Measurements from ENCODE around the gene IL25. TPM values are rescaled to one million over a fixed set of nuclear protein-coding genes. Genes with fewer than 3 reads are reported as not detected.

The IL25 gene
- total and polyA plus RNA-seq, 2 of the 4 experiments (the other 2 are of a cell fraction): not detected

DNA sequence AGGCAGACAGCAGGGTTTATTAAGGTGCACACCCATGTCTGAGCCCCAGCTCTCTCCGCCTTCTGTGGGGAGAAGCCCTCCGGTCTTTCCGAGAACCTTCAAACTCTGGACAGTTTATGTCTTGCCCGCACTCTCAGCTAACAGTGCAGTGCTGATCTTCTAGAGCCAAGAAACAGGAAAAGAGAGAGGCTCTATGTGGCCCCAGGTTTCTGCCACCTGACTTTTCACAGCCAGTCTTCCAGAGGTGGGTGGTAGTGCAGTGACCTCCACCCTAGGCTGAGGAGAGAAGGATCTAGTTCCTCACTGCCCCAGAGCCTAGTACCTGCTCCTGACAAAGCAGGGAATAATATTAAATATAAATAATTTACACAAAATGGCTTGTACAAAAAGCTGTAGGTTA, 15.9 kb upstream of the IL25 start:
- dilution Hi-C loops (cut with HindIII; ENCODE audit: low sequenced_read_pairs, unreplicated experiment) (no loop called here), intact Hi-C loops (cut with micrococcal nuclease) (no loop called here), in situ Hi-C loops (cut with MboI; ENCODE audit: low sequenced_read_pairs) (no loop called here)
- no peak overlapping the region for H3K4me3 ChIP-seq (ENCODE audit: insufficient read depth, low read depth, low read length)
- ATAC-seq (ENCODE audit: low read depth) (no peak), DNase-seq (no peak)
- H4K20me1 ChIP-seq (ENCODE audit: insufficient read depth, low read length): peaks cover 6% of the 10 kb centered on the region; the same call in 1 of the 2 replicates
- peaks cover 36% of the 10 kb centered on the region for H3K36me3 ChIP-seq (ENCODE audit: control insufficient read depth, insufficient read depth, low read length)
- no peak overlapping the region for H4K8ac ChIP-seq (ENCODE audit: low read depth in 2 of 2, low read length in 2 of 2)
- peaks cover 6% of the 10 kb centered on the region; the same call in 1 of the 2 replicates for H3K9me1 ChIP-seq (ENCODE audit: insufficient read depth, low read length)
- no peak overlapping the region for H2AK9ac ChIP-seq (replicated peaks; ENCODE audit: low read depth, low read length, poor library complexity)
- H2BK5ac ChIP-seq (ENCODE audit: low read depth, low read length, poor library complexity, severe bottlenecking): no peak overlapping the region
- no peak overlapping the region for H3K18ac ChIP-seq (ENCODE audit: low read depth, low read length)
- H2AK5ac ChIP-seq (ENCODE audit: low read depth, low read length): no peak overlapping the region
- WGBS, 2 experiments (ENCODE audit: extremely low coverage in 2 of 2, insufficient read length in 1 of 2): 96% methylated on average over 4 of the region's 4 CpGs; no CpG with 5 or more reads in 1 of the 2 experiments
- H2AFZ ChIP-seq (replicated peaks; ENCODE audit: low read length, poor library complexity): no peak overlapping the region
- H3K56ac ChIP-seq (ENCODE audit: extremely low read depth, insufficient read depth, low read length): no peak overlapping the region
- H3K27me3 ChIP-seq (ENCODE audit: control insufficient read depth, insufficient read depth, low read length): no peaks in the 10 kb centered on the region
- ChIA-PET POLR2A (ENCODE audit: unreplicated experiment) (no interaction called here), CTCF (no interaction called here)
- no peaks in the 10 kb centered on the region for H3K9me3 ChIP-seq (ENCODE audit: control insufficient read depth, insufficient read depth, low read length)
- TF ChIP-seq, protein P1, sequence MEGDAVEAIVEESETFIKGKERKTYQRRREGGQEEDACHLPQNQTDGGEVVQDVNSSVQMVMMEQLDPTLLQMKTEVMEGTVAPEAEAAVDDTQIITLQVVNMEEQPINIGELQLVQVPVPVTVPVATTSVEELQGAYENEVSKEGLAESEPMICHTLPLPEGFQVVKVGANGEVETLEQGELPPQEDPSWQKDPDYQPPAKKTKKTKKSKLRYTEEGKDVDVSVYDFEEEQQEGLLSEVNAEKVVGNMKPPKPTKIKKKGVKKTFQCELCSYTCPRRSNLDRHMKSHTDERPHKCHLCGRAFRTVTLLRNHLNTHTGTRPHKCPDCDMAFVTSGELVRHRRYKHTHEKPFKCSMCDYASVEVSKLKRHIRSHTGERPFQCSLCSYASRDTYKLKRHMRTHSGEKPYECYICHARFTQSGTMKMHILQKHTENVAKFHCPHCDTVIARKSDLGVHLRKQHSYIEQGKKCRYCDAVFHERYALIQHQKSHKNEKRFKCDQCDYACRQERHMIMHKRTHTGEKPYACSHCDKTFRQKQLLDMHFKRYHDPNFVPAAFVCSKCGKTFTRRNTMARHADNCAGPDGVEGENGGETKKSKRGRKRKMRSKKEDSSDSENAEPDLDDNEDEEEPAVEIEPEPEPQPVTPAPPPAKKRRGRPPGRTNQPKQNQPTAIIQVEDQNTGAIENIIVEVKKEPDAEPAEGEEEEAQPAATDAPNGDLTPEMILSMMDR (conservative IDR thresholded peaks at IDR 0.05; ENCODE audit: low read depth, low read length): no peak
- peaks cover 4 to 15% of the 10 kb centered on the region in 2 experiments; a peak in 2 of 4 replicates for H3K79me1 ChIP-seq (ENCODE audit: low read depth in 1 of 2, low read length in 2 of 2)
- H2BK20ac ChIP-seq (ENCODE audit: low read depth, low read length): no peak overlapping the region
- H4K91ac ChIP-seq (ENCODE audit: insufficient read depth, low read depth, low read length): no peak overlapping the region
- H3K9ac ChIP-seq (ENCODE audit: low read depth, low read length): no peak overlapping the region
- no TSS peak for BruUV-seq (replicated peaks)
- H4K5ac ChIP-seq (ENCODE audit: low read depth, low read length): no peak overlapping the region
- no peak overlapping the region for H3K27ac ChIP-seq (ENCODE audit: insufficient read depth, low read length)
- no peak overlapping the region for H2BK15ac ChIP-seq (ENCODE audit: low read depth, low read length)
- peaks cover 4% of the 10 kb centered on the region for H3K4me1 ChIP-seq (ENCODE audit: control insufficient read depth, insufficient read depth, low read length)
- no peak overlapping the region for H3K4me2 ChIP-seq (ENCODE audit: low read depth, low read length)
- H3K23ac ChIP-seq (ENCODE audit: low read depth, low read length): no peak overlapping the region
- no peak overlapping the region for H3K14ac ChIP-seq (replicated peaks; ENCODE audit: low read depth, low read length)
- no peak overlapping the region for H2BK120ac ChIP-seq (ENCODE audit: low read depth, low read length)
- H3K4ac ChIP-seq (ENCODE audit: low read depth, low read length): no peak overlapping the region
